Smooth muscle cell (in vitro differentiated cells): ENCODE data around the gene RIMS1. TPM values are rescaled to one million over a fixed set of nuclear protein-coding genes. Genes with fewer than 3 reads are reported as not detected.

Source experiments
- DNase-seq: peaks from one replicate; lab custom pipeline; 2025; ENCODE audit not compliant: unreplicated experiment; lab: John Stamatoyannopoulos, UW
- H2AFZ ChIP-seq: fragments of 200-600 bp; sonication (generic); 2 replicates; pipeline ENCODE4 v1.6.0; 2016; ENCODE audit warnings: antibody characterized with exemption, low read depth, mild to moderate bottlenecking
- H3F3A ChIP-seq: fragments of 200-600 bp; sonication (generic); 2 replicates; pipeline ENCODE4 v1.6.0; 2017; ENCODE audit warnings: antibody characterized with exemption, low read depth
- H3K27ac ChIP-seq: fragments of 200-600 bp; sonication (generic); 2 replicates; pipeline ENCODE4 v1.5.1; 2016; ENCODE audit warnings: low read depth, mild to moderate bottlenecking
- H3K27me3 ChIP-seq: fragments of 200-600 bp; sonication (generic); 2 replicates; pipeline ENCODE4 v1.6.1; 2016; ENCODE audit warnings: low read depth, mild to moderate bottlenecking
- H3K36me3 ChIP-seq: fragments of 200-600 bp; sonication (generic); 2 replicates; pipeline ENCODE4 v1.5.1; 2016; ENCODE audit warnings: low read depth
- H3K4me1 ChIP-seq: fragments of 200-600 bp; sonication (generic); 2 replicates; pipeline ENCODE4 v1.5.1; 2016; ENCODE audit warnings: low read depth
- H3K4me2 ChIP-seq: fragments of 200-600 bp; sonication (generic); 2 replicates; pipeline ENCODE4 v1.6.0; 2016; ENCODE audit warnings: mild to moderate bottlenecking
- H3K4me3 ChIP-seq: fragments of 200-600 bp; sonication (generic); 2 replicates; pipeline ENCODE4 v1.5.1; 2016; ENCODE audit warnings: mild to moderate bottlenecking
- H3K79me2 ChIP-seq: fragments of 200-600 bp; sonication (generic); 2 replicates; pipeline ENCODE4 v1.6.0; 2016; ENCODE audit warnings: low read depth, mild to moderate bottlenecking
- H3K9ac ChIP-seq: fragments of 200-600 bp; sonication (generic); 2 replicates; pipeline ENCODE4 v1.6.0; 2016; ENCODE audit warnings: low read depth
- H3K9me3 ChIP-seq: fragments of 200-600 bp; sonication (generic); replicated peaks from 2 replicates; pipeline ENCODE4 v1.5.1; 2016; ENCODE audit warnings: low read depth
- H4K20me1 ChIP-seq: fragments of 200-600 bp; sonication (generic); 2 replicates; pipeline ENCODE4 v1.6.0; 2016; ENCODE audit warnings: low read depth
- WGBS: methylation state at CpG from one replicate; pipeline ENCODE4 v1.1.7; 2016; ENCODE audit warnings: low lambda C conversion rate; 5-methylcytosine and 5-hydroxymethylcytosine counted together
- polyA plus RNA-seq: library from polyadenylated mRNA; unstranded; fragments of >200 nt; fragmentation: Nextera tagmentation; extraction: Ambion mirVana; gene quantifications from 2 replicates; pipeline ENCODE4 v1.2.1, GENCODE V29; 2016
- total RNA-seq: library from RNA; depleted of rRNA; stranded (reverse); fragments of >200 nt; gene quantifications from 2 replicates; pipeline ENCODE4 v1.2.3, GENCODE V29; 2014
- TF ChIP-seq, protein P1 (sequence below): fragments of 200-600 bp; sonication (generic); IDR thresholded peaks from 2 replicates; pipeline ENCODE4 v1.5.1; 2017; ENCODE audit warnings: borderline replicate concordance, mild to moderate bottlenecking, antibody characterized with exemption; ENCODE audit not compliant: insufficient read depth, poor library complexity, severe bottlenecking

The RIMS1 gene
- total and polyA plus RNA-seq, 2 experiments from 2014 or later: 0.73 to 2.2 TPM

DNA sequence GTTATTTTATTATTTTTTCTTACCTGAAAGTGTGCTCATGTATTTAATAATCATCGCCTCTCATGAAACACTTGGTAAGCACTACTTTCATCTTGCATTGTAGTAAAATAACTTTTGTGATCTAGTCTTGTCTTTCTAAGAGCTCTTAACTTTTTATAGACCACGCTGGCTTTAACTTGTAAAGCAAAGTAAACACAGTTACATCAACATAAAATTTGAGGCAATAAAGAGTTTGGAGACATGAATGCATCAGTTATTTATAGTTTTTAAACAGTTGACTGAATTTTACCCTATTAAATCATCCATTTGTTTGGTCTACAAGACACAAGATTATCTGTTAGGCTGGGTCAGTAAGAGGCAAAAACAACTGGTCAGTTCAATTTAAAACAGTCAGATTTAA is 517.1 kb downstream of the RIMS1 start:
- TF ChIP-seq, protein P1, sequence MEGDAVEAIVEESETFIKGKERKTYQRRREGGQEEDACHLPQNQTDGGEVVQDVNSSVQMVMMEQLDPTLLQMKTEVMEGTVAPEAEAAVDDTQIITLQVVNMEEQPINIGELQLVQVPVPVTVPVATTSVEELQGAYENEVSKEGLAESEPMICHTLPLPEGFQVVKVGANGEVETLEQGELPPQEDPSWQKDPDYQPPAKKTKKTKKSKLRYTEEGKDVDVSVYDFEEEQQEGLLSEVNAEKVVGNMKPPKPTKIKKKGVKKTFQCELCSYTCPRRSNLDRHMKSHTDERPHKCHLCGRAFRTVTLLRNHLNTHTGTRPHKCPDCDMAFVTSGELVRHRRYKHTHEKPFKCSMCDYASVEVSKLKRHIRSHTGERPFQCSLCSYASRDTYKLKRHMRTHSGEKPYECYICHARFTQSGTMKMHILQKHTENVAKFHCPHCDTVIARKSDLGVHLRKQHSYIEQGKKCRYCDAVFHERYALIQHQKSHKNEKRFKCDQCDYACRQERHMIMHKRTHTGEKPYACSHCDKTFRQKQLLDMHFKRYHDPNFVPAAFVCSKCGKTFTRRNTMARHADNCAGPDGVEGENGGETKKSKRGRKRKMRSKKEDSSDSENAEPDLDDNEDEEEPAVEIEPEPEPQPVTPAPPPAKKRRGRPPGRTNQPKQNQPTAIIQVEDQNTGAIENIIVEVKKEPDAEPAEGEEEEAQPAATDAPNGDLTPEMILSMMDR: no peak
- Histone ChIP-seq H3K9ac (no peak overlapping the region), H3K4me2 (no peak overlapping the region), H3K27ac (no peak overlapping the region), H3K27me3 (no peaks in the 10 kb centered on the region), H3K4me1 (no peaks in the 10 kb centered on the region), H2AFZ (no peak overlapping the region), H3K36me3 (no peaks in the 10 kb centered on the region), H3K4me3 (no peak overlapping the region), H4K20me1 (no peaks in the 10 kb centered on the region), H3K79me2 (no peaks in the 10 kb centered on the region), H3F3A (no peaks in the 10 kb centered on the region), H3K9me3 (no peaks in the 10 kb centered on the region)
- WGBS: 57% methylated on average over 2 of the region's 2 CpGs
- DNase-seq: no peak

DNA sequence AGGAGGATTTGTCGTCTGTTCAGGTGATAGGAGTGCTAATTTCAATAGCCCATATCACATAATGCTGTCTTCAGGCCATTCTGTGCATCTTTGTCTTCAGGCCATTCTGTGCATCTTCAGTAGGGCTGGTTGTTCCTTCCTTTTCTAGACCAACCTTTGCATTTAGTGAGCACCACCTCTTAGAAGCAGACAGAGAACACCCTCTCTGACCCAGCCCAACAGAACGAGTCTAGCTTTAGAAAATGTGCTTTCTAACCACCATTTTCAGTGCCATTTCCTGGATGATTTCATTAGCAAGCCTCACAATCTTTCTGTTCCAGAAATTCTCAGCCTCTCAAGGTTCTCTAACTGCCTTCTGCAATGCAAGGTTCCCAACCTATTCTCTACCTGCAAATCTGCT is 520.2 kb downstream of the RIMS1 start:
- no peaks in the 10 kb centered on the region for H4K20me1 ChIP-seq
- H3K27ac ChIP-seq: no peak overlapping the region
- no peaks in the 10 kb centered on the region for H3K36me3 ChIP-seq
- no peaks in the 10 kb centered on the region for H3K27me3 ChIP-seq
- no peaks in the 10 kb centered on the region for H3F3A ChIP-seq
- H3K4me3 ChIP-seq: no peak overlapping the region
- H3K4me1 ChIP-seq: no peaks in the 10 kb centered on the region
- no peaks in the 10 kb centered on the region for H3K9me3 ChIP-seq
- WGBS: 84% methylated on average over 2 of the region's 2 CpGs
- H3K9ac ChIP-seq: no peak overlapping the region
- no peak overlapping the region for H3K4me2 ChIP-seq
- H3K79me2 ChIP-seq: no peaks in the 10 kb centered on the region
- DNase-seq: no peak
- H2AFZ ChIP-seq: no peak overlapping the region
- TF ChIP-seq, protein P1: no peak

DNA sequence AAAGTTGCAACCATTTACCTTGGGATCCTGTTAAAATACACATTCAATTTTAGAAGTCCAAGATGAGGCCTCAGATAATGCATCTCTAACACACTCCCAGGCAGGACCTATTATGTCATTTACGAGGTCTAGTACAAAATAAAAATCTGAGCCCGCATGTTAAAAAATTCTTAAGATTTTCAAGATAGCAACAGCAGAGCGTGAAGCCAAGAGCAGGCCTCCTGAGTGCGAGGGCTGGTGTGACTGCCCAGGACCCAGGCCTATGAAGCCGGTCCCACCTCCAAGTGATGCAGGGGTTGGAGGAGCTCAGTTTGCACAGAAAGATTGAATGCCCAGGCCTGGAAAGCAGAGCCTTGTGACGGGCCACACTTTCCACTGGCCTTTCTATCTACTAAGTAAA is 524.4 kb downstream of the RIMS1 start:
- Histone ChIP-seq H3K79me2 (no peaks in the 10 kb centered on the region), H3K36me3 (no peaks in the 10 kb centered on the region), H3K4me3 (no peak overlapping the region), H3F3A (no peaks in the 10 kb centered on the region), H3K27ac (no peak overlapping the region), H3K9me3 (no peaks in the 10 kb centered on the region), H4K20me1 (no peaks in the 10 kb centered on the region), H3K4me1 (no peaks in the 10 kb centered on the region), H3K27me3 (no peaks in the 10 kb centered on the region), H3K4me2 (no peak overlapping the region), H3K9ac (no peak overlapping the region), H2AFZ (peak overlapping the region; percentile 15)
- no peak for DNase-seq
- TF ChIP-seq, protein P1: no peak
- WGBS: 62% methylated on average over 6 of the region's 6 CpGs

DNA sequence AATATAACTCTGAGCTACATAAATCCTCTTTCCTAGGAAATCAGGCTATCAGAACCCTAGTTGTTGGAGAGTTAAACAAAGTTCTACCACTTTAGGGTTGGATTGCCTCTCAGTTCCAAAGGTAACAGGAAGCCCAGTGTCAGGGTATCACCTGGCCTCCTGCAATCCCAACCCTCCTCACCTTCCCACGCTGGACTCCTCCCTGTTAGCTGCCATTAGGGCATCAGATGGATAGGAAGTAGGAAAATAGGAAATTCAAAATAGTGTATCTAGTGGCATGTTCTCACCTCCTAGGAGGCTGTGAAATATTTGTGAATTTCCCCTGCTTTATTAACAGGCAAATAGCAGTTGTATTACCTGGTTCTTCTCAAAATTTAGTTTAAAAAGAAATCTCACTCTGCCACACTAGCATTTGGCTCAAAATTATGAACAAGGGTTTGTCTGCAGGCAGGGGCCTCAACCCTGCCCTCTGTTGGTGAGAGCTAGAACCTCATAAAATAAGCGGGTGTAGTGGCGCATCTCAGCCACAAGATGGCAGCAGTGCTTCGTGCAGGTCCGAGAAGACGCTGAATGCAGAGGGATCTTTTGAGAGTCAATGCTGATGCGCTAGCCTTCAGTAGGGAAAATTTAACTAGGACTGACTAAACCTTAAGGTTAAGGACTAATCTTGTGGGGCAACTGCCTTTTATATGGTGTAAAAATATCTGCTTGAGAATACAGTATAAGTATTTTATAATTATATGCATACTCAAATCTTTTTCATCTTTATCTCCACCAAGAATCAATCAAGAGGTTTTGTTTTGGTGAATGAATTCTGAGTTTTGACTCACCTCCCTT is 525.7 kb downstream of the RIMS1 start:
- peak; percentile 44 for DNase-seq
- H3K4me3 ChIP-seq: no peak overlapping the region
- TF ChIP-seq, protein P1: peak; percentile 100
- no peak overlapping the region for H2AFZ ChIP-seq
- no peak overlapping the region for H3K4me2 ChIP-seq
- no peak overlapping the region for H3K9ac ChIP-seq
- H3K27ac ChIP-seq: no peak overlapping the region
- H3K9me3 ChIP-seq: no peaks in the 10 kb centered on the region
- H3F3A ChIP-seq: no peaks in the 10 kb centered on the region
- WGBS: 6% methylated on average over 7 of the region's 7 CpGs
- no peaks in the 10 kb centered on the region for H3K4me1 ChIP-seq
- no peaks in the 10 kb centered on the region for H4K20me1 ChIP-seq
- H3K36me3 ChIP-seq: no peaks in the 10 kb centered on the region
- H3K79me2 ChIP-seq: no peaks in the 10 kb centered on the region
- H3K27me3 ChIP-seq: no peaks in the 10 kb centered on the region
